Activated CD4-positive, alpha-beta T cell treated with anti-CD3 and anti-CD28 coated beads, Interleukin-2, amount 50 U/mL, for 24 hours (primary cell): ENCODE data around the gene NT5C1B.
"Not testable (repeated sequence)": the region's sequence is repeated elsewhere in the genome, so short reads cannot be mapped to it uniquely, and the experiment has no call there.

ENCODE experiments used
- DNase-seq, 2 donors: peaks; one replicate each; pipeline ENCODE4 v3.0.0-alpha.2; 2020; ENCODE audit warnings: low read depth in 1 of 2, low spot score in 1 of 2

NT5C1B gene

DNA sequence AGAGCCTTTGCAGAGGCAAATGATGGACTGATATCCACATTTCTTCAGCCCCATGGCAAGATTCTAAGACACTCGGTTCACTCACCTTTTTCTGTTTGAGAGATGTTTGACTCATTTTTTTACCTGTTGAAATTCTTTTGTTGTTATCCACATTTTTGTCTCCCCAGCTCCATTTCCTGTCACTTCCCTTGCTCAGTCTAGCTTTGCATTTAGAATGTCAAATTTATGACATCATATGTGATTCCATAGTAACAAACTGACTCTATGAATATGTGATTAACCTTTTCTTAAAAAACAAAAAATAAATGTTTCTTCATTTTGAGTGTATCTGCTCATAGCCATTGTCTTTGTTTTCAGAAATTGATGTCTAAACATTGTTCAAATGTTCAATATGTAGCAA lies at the start of gene NT5C1B:
NT5C1B (minus strand) TSS at position 216 of the 400 bp plus-strand sequence; CDS start at position 115, 101 bp downstream.
- DNase-seq = no peak

DNA sequence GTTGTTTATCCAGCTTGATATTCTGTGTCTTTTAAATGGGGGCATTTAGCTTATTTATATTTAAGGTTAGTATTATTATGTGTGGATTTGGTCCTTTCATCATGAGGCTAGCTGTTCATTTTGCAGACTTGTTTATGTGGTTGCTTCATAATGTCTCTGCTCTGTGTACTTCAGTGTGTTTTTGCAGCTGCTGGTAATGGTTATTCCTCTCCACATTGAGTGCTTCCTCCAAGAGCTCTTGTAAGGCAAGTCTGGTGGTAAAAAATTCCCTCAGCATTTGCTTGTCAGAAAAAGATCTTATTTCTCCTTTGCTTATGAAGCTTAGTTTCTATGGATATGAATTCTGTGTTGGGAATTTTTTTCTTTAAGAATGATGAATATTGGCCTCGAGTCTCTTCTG lies 47.8 kb upstream of the NT5C1B start:
- no peak for DNase-seq

DNA sequence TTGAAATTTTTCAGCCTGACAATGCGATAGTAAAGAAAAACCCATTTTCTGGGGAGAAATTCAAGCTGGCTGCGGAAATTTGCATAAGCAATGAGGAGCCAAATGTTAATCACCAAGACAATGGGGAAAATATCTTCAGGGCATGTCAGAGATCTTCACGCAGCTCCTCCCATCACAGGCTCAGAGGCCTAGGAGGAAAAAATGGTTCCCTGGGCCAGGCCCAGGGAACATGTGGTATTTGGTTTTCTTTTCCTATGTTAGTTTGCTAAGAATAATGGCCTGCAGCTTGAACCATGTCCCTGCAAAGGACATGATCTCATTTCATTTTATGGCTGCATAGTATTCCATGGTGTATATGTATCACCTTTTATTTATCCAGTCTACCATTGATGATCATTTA lies 43.3 kb upstream of the NT5C1B start:
- not testable (repeated sequence) for DNase-seq

DNA sequence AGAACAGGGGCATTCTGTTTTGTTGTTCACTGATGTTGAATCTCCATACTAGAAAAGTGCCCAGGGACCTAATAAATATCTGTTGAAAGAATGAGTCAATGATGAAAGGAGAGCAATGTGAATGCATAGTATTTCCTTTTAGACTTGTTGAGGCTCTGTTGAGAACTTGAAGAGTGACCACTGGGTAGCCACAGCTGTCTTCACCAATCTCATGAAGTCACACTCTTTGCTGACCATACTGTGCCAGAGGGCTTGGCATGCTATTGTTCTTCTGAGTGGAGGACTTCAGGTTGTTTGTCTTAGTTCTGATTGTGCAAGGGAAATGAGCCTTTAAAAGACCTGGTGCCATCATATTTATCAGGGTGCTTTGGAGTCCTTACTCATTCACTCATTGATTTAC lies 41.6 kb upstream of the NT5C1B start:
- no peak for DNase-seq

DNA sequence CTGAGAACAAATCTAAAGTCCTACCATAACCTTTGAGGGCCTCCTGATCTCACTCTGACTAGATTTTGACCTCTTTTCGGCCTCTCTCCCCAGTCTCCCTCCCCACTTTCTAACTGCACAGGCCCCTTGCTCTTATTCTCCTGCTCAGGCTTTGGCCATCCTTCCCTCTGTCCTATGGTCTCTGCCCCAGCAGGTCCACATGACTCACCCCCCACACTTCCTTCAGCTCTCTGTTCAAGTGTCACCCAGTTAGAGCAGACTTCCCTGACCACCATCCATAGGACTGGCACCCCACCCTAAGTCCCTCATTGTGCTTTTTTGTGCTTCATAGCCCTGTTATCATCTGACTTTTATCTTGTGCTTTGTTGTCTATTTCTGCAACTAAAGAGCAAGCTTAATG lies 41.2 kb upstream of the NT5C1B start:
- no peak for DNase-seq

DNA sequence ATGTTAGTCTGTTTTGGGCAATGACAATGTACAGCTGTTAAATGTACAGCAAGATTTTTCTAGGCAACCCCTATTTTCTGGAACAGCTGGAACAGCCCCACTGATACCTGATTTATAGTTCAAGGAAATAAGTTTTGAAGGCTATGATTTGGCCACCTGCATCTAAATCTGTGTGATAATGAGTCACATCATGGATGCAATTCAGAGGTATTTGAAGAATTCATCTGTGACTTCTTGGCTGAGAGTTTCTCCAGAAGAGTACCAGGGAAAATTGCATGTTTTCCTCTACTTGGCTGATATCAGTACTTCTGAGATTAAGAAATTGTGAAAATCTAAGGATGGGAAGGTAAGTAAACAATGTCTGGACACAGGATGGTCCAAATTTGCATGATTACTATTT lies 40.7 kb upstream of the NT5C1B start:
- no peak for DNase-seq

DNA sequence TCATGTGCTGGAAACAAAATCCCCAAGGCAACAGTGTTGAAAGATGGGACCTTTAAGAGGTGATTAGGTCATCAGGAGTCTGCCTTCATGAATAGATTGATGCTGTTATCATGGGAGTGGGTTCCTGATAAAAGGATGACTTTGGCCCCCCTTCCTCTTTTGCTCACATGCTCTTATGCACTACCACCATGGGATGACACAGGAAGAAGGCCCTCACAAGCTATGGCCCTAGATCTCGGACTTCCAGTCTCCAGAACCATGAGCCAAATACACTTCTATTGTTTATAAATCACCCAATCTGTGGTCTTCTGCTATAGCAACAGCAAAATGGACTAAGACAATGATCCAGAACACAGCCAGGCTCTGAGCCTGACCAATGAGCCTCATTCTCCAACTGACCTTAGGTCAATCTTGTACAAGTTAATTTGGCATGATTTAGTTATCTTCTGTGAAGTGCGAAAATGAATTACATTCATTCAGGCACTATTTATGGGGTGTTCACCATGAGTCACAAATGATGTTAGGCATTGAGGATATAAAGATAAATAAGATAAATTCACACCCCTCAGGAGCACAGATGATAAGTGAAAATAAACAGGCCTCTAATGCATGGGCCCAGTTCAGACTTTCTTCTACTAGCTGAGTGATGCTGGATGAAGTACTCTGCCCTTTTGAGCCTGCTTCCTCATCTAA lies 37.7 kb upstream of the NT5C1B start:
- no peak for DNase-seq

DNA sequence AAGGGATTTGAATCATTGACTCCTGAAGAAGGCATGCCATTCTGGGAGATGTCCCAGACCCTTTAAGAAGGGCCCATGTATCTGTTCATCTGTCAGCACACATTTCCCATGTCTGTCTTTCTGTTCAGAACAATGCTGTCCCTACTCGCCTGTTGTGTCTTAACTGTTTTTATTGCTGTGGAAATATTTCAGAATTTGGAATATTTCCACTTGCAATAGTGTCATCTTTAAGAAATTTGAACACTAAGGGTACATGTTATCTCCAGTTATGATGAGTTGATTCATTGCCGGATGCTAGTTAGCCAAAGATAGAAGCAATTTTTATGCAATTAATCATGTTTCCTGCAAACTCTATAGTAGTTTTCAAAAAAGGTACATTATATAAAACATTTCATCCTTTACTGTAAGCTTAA lies 36.9 kb upstream of the NT5C1B start:
- DNase-seq = no peak

DNA sequence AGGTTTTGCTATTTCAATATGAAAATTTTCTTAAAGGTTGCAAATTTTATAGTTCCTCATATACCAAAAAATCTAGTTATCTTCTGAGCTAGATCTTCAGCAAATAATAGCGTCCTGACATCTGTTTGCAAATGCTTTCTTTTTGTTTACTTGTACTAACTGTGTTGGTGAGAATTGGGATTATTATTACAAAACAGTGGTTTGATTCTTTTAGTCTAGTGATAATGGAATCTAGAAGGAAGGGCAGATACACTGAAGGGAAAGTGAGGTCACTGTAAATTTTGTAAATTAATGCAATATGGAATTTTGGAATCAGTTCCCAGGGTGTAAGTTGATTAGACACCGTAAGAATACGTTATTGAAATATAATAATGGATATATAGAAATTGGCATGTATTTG lies 36.2 kb upstream of the NT5C1B start:
- DNase-seq = no peak

DNA sequence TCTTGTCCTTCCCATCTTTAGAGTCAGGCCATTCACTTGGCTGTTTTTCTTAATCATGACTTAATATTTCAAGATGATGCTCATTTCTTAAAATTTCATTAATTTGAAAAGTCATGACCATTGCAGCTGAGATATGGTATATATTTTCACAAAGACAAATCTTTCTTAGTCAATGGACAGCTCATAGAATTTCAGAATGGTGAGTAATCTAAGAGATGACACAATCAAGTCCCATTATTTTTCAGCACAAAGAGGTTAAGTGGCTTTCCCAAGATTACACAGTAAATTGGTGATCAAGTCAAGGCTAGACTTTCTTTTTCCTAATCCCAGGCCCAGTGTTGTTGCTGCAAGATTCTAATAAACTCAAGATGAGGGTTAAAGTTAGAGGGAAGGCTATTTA lies 34.4 kb upstream of the NT5C1B start:
- DNase-seq = no peak

DNA sequence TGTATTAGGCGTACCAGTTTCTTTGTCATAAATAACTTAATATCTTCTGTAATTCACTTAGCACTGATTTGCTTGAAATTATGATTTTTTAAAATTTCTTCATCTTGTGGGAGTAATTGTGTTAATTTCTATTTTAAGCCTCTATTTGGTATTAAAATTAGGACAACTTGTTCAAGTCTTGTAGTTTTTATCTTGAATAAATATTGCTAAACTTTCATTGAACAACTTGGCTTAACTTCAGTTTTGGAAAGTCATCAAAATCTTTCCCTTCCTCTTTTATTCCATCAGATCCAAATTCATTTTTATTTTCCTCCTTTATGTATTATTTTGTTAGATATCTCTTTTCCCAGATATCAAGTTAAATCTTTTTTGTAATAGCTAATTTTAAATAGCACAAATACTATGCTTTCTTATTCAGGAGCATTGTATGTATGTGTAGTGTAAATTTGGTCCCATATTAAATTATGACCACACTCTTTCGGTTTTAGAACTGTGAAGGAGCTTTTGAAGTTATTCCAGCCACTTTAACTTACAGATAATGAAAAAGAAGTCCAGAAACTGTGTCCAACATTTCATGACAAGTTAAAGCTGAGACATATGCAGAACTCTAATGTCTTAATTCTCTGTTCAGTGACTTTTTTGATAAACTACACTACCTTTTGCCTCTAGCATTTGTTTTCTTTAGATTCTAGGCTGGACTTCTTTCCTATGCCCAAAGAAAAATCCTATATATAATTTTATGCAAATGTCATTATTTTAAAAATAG lies 31.7 kb upstream of the NT5C1B start:
- no peak for DNase-seq

DNA sequence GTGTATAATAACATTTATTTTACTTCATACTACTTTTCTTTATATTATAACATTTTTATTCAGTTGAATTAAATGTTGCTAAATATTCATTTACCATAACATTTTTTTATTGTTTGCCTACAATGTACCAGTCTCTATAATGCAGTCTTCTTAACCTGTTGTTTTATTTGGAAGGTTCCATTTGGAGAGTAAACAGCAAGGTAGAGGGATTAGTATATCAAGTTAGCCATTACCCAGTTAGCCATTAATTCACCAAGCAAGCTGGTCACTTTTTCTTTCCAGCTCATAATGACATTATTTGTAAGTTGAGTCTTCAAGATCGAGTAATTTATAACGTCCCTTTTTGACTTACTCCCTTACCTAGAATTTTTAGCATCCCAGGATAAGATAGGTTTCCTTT lies 29.7 kb upstream of the NT5C1B start:
- no peak for DNase-seq

DNA sequence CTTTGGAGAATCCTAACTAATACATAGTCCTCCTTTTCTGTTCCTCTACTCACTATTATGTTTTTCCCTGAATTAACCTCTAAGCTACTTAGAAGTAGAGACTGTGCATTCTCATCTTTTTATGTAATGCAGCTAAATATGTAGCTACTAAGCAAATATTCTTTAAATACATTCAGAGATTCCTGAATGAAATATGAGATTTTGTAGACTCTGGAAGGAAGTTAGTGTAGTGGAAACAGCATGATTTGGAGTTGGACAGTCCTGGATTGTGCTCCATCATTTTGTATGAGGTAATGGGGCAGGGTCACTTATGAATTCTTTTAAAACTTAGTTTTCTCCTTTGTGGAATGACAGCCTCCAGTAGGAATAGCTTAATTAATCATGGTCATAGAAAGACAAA lies 24.7 kb upstream of the NT5C1B start:
- DNase-seq = no peak

DNA sequence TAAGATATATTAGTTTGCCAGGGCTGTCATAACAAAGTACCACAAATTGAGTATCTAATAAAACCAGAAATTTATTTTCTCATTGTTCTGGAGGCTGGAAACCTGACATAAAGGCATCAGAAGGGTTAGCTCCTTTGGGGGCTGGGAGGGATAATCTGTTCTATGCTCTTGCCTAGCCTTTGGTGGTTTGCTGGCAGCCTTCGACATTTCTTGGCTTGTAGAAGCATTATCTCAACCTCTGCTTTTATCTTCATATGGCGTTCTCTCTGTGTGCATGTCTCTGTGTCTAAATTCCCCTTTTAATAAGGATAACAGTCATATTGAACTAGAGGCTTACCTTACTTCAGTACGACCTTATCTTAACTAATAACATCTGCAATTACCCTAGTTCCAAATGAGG lies 22.8 kb upstream of the NT5C1B start:
- DNase-seq = no peak

DNA sequence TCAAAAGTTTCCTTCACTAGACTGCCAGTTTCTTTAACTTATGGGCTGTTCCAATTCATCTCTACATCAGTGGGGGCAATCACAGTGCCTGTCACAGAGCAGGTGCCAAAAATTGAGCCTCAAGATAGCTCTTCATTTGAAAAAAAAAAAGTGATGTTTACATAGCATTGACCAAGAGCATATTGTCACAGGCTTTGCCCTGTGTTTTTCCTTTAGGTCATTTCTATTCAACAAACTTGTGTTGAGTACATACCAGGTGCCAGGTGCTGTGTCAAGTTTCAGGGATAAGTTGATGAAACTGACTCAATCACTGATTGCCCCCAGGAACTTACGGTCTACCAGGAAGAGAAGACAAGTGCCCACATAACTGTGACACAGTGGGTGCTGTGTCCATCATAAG lies 22.2 kb upstream of the NT5C1B start:
- no peak for DNase-seq

DNA sequence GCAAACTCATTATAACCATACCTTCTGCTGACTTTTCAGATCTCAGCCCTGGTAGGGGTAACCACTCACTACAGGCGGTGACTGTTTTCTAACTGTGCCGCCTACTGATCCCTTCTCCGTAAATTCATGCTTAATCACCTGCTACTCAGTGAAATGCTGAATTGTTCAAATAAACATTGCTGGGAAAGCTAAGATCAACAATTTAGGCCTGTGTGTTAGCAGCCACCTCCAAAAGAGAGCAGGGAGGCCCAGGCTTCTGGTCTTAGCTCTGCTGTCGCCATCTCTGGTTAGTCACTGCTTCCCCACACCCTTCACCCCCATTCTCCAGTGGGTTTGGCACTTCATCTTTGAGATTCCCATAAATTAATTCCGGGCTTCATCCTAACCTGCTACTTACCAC lies 21.8 kb upstream of the NT5C1B start:
- no peak for DNase-seq

DNA sequence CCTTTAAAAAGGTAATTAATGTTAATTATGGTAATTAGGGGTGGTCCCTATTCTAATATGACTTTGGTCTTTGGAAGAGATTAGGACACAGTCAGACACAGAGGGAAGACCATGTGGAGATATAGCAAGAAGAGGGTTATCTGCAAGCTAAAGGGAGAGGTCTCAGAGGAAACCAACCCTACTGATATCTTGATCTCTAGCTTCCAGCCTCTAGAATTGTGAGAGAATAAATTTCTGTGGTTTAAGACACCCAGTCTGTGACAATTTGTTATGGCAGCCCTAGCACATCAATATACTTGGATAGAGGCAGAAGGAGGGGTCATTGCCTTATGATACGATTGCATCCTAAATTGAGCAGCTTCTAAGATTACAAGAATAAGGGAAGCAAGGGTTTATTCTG lies 21.3 kb upstream of the NT5C1B start:
- no peak for DNase-seq

DNA sequence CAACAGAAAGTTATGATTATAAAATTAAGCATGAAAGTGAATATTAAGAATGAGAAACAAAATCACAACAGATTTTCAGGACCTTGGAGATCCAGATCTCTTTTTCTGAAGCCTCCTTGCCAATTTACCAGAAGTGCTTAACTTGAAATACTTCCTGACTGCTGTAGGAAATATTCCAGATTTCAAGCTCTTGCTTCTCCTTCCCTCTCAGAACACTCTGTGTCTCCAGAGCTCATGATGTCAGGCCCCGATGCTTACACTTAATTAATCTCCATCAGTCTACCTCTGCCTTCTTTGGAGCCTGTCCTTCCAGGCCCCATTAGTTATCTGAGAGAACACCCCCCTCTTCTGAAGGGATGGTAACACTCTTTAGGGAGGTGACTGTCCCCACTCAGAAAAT lies 20.7 kb upstream of the NT5C1B start:
- no peak for DNase-seq

DNA sequence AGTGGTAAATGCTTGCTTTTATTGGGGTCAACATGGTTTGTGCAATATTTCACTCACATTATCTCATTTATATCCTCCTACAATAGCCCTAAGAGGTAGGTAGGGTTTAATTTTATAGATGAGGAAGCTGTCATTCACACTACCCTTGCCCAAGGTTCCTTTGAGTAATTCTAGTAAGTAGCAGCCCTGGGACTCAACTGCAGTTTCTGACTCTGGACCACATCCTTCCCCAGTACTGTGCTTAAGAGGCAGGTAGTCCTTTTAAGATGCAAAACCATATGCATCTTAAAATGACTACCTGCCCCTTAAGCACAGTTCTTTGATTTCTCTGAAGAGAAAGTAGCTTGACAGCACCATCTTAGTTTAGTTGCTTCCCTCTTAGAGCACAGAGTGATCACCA lies 15.7 kb upstream of the NT5C1B start:
- DNase-seq = no peak

DNA sequence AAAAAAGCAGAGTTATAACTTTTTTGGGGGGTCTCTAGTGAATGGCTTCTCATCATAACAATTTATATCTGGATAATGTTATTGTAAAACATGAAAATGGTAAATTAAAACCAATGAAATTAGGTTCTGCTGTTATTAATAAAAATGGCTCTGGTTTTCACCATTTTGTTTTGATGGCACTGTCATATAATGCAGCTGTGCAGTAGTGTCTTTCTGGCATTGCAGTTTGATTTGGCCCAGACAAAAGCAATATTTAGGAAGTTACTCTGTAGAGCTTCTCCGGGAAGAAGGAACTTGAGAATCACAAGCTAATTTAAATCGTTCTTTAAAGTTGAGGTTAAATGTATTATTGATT lies 15.1 kb upstream of the NT5C1B start:
- DNase-seq = no peak

DNA sequence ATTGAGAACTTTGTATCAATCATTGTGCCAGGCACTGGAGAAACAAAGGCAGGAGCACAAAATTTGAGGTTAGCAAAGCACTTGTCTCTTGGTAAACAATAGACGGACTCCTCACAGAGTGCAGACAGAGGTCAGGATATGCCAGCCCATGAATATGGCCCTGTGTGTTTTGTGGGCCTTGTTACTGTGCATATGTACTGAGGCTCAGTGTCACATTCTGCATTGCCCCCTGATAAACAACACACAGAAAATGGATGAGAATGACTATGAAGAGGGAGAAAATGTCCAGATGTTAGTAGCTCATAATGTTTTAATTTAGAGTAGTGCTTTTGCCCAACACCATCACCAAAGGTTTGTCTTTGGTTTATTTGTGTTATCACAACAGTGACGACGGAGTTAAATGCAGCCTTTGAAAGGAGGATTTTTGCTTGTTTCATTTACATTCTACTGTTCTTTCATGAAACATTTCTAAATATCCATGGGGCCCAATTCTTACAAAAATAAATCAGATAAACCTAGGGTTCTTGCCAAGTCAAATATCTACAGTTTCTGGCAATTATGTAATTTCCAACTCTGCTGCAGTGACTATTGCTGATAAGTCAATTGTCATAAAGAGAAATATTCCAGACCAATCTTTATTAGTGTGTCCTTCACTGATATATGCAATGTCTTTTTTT lies 14.6 kb upstream of the NT5C1B start:
- DNase-seq = no peak

DNA sequence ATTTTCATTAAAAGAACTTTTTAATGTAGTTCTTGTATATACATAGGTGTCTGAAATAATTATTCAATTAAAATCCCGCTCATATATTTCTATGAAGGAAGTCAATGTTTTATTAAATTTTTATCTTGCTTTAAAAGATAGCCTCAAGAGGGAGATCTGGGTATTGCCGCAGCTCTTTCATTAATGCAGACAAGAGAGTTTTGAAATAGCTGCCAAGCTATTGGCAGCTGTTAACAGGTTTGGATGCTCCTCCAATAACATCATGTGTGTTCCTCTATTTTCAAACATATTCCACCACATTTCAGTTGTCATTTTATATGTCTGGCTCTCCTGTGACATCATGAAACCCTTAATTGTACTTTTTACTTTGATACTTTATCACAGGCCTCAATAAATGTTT lies 12.9 kb upstream of the NT5C1B start:
- DNase-seq = no peak

DNA sequence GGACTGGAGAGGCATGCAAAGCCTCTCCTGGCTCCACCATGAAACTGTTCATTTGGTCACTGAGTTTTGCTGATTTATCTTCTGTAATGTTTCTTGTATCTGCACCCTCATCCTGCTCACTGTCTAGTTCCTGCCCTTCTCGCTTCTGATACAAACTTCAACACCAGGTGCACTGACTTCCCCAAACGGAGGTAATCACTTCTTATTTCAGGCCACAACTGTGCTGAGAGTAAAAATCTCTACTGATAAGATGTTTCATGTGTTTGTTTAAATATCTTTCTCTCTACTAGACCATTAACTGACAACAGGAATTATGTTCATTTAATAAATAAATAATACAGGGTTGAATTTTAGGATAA lies 10.9 kb upstream of the NT5C1B start:
- no peak for DNase-seq
